Iris pigment epithelial cell (primary cell): ENCODE data around the gene CDH12.
"Not testable (repeated sequence)": the region's sequence is repeated elsewhere in the genome, so short reads cannot be mapped to it uniquely, and the experiment has no call there.

Experiments
- DNase-seq: peaks from one replicate; pipeline ENCODE4 v3.0.0-alpha.2; 2011; ENCODE audit warnings: low read depth

The CDH12 gene

DNA sequence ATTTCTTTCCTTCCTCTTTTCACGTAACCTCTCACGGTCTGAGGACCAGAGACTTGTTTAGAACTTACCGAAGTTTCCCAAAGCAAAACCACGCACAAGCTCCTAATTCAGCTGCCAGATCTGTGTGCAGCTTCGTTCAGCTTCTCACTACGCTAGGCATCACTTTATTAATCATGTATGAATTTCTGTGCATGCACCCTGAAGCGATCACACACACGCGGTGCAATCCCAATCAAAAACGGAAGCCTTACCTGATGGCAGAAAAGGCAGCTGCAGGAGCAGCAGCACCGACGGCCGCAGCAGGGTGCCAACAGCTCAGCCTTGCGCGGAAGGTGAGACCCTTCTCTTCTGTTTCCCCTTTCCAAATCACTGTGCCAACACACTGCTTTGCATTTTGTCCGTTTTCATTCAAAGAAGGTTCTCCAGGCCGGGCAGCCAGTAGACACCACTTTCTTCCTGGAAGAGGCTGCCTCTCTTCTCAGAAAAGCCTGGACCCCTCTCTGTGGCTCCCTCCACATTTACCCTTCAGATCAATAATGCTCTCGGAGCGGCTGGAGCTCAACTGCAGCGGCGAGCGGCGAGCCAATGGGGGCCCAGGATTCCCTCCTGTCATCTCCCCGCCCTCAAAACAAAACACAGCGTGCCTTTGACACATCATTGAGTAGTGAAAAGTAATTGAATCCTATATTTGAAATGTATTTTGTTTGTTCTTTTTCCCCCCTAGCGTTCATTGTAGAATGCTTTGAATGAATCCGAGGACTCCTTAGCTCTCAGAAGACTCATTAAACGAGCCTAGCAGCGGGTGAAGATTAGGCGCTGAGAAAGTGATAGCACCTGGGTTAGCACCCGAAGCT is at the start of gene CDH12:
CDH12 (minus strand) TSS at position 538 of the 854 bp plus-strand sequence.
- DNase-seq = peak; percentile 13

DNA sequence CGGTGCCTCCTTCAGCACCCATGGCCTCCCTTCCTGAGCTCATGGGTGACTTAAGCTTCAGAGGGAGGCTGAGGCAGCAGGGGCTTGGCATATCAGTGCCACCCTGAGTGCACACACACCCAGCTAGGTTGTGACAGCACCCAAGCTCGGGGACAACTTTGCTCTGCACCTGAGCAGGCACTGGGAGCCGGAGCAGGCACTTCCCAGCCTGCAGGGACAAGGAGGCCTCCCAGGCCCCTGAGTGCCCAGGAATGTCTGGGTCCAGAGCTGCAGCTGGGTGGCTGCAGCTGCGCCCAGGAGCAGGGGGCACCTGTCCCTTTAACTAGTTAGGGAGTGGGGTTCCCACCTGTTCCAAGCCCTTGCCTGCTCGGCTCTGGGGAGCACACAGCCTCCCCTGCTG is 48.7 kb upstream of the CDH12 start:
- no peak for DNase-seq

DNA sequence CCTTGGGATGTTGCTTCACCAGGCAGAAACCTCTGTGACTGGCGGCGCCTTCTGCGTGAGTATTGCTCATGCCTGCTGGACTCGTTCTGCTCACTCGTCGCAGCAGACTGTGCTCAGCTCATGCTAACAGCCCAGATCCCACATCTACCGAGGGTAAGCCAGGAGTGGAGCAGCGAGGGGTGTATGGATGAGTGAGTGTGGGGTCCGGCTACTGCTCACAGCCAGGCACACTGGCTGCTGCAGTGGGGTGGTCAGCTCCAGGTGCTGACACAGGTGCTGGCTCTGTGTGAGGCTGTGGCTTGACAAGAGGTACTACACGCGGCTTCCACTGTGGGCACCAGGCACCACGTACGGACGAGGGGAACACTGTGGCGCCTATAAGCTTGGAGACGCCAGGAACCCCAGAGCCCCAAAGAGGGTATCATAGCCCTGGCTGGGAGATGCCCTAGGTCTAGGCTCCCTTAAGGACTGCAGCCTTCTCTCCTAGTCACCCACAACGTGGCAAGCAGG is 47.7 kb upstream of the CDH12 start:
- DNase-seq = no peak

DNA sequence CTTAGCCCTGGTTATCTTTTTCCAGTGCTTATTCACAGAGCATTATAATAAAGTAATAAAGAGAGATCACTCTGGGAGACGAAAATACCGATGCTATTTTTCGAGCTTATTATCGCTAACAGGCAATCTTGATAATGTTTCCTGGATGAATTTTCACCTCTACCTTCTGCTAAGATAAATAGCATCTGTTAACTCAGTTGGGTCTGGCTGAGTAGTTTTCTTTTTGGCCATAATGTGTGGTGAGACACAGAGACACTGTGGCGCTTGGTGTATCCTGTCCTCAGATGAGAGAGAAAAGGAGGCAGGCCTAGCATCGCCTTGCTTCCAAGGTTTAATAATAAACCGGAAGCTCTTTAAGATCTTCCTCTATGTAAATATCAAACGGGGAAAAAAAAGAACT is 46.2 kb upstream of the CDH12 start:
- DNase-seq = no peak

DNA sequence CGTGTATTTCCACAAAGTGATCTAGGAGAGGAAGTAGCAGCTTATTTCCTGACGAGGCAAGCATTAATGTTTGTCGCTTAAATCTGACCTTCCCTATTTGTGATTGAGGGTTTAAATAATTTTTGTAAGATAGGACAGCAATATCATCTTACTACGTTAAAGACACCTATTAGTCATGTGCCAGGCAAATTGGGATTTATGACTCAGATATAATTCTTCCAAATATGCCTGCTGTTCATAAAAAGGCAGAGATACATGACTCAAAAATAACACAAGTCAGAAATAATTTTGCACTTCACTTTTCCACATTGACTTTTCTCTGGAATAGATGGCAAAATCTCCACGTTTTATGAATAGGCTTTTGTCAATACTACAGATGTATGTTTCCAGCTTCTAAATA is 43.0 kb upstream of the CDH12 start:
- DNase-seq = no peak

GRCh38 chr5:22892441-22892840 is 39.3 kb upstream of the CDH12 start:
- DNase-seq = peak; percentile 43

- DNase-seq = peak; percentile 32
Observed at GRCh38 chr5:22889720-22890119, 36.6 kb upstream of the CDH12 start.

DNA sequence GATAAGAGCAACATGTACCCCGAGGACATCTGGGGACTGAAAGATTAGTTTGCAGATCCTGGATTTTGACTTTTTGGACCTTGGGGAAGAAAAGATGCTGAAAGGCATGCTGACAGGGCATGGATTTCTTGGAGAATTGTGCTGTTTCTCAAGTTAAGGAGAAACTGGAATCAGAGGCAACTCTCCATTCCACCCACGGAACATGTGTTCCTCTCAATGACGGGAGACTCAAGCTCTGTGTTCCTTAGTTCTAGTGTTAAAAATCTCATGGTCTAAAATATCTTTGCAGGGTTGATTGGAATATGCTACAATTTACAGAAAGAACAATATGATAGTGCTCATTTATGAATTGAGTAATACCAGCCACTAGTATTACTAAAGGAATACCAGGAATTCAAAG is 34.4 kb upstream of the CDH12 start:
- no peak for DNase-seq

- not testable (repeated sequence) for DNase-seq
Observed at GRCh38 chr5:22858911-22859310, 5.8 kb upstream of the CDH12 start.

GRCh38 chr5:22855824-22856223 is 2.7 kb upstream of the CDH12 start:
- DNase-seq = no peak

- DNase-seq = peak; percentile 53
Observed at GRCh38 chr5:22850981-22851380, 2.2 kb downstream of the CDH12 start.

DNA sequence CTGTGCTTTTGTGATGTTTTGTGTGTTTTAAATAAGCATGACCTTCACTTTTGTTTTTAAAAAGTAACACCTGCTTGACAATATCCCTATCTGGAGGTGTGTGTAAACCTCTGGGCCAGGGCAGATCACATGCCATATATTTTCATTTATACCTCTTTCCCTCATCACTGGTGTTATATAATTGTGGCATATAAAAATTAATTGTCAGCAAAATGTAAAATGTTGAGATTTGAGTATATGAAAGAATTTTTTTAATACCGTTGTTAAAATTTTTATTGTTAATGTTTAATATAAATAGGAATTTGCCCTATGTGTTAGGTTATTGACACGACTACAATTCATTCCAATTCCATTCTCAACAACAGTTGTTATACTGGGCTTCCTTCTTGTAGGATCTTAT is 6.5 kb downstream of the CDH12 start:
- DNase-seq = no peak

DNA sequence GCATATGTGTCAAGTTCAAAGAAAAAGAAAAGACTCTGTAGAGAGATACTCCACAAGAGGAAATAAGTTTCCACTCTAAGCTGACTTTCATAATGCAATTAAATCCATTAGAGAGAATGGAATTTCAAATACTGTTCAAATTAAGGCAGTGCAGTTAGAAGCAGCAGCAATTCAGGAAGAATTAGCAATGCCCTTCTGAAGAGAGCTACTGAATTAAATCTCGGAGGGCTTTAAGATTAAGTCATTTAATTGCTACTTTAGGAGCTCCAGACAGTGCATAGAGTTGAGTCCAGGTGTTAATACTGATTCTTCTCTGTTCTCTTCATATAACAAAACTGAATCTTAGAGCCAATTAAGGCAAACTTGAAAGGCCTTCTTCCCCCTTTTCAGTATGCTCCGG is 8.5 kb downstream of the CDH12 start:
- no peak for DNase-seq

GRCh38 chr5:22844155-22844554 is 9.0 kb downstream of the CDH12 start:
- DNase-seq = no peak

DNA sequence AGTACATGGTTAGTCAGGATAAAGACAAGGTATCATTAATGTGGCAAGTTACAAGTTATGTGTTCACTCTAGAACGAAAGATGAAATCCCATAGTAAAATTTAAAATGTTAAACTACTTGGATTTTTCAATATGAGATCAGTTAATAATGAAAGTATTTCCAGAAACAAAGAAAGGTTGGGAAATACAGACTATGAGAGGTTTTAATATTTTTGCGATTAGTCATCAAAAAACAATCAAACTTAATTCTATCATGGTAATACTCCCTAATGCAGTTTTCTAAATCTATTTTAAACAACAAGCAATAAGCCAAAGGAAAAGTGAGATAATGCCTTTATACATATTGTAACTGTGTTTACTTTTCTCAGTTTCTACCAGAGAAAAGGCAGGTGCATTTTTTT is 10.6 kb downstream of the CDH12 start:
- peak; percentile 15 for DNase-seq

GRCh38 chr5:22837803-22838202 is 15.3 kb downstream of the CDH12 start:
- DNase-seq = no peak

DNA sequence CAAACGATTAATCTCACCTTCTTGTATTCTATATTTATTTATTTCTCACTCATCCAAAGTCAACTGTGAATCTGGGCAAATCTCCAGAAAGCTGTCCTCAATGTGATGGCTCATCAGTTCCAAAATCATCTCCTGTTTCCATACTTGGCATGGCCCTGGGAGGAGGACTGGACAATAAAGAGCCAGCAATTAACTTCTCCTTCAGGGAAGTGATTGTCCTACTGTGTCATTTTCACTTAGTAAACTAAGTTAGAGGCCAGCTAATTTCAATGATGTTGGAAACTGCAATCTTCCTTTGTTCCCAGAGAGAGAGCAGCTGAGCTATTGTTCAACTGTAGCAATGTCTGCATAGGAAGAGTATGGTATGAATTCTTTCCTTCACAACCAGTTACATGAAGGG is 17.5 kb downstream of the CDH12 start:
- no peak for DNase-seq

DNA sequence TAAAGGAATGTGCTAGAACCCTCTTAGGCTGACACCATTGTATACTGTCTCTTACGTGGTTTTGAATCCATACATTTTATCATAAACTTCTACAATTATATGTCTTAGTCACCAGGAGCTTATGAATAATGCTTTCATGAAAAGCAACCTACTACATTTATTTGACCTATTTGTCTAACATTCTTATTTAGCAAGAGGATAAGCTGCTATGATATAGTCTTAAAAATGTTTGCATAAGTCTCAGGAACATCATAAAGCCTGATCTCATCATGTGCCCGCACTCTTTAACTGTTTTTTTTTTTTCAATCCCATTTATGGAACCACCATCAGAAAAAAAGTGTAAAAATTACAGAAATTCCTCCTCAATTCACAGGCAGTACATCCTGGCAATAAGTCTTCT is 59.7 kb downstream of the CDH12 start:
- DNase-seq = no peak

DNA sequence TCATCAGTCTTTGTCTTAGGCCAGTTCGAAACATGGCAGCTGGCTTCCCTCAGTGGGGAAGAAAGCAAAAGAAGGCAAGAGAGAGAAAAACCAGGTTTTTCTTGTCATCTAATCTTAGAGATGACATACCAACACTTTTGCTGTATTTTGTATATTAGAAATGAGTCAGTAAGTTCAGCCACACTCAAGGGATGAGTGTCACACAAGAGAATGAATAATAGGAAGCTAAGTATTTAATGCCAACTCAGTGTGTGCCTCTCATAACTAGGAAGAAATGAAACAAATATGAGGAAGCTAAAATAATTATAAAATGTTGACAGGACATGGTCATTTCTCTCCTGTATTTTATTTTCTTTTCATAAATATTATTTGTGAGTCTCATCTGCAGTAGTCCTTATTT is 65.3 kb downstream of the CDH12 start:
- no peak for DNase-seq

- DNase-seq = no peak
Observed at GRCh38 chr5:22787398-22787797, 65.7 kb downstream of the CDH12 start.

DNA sequence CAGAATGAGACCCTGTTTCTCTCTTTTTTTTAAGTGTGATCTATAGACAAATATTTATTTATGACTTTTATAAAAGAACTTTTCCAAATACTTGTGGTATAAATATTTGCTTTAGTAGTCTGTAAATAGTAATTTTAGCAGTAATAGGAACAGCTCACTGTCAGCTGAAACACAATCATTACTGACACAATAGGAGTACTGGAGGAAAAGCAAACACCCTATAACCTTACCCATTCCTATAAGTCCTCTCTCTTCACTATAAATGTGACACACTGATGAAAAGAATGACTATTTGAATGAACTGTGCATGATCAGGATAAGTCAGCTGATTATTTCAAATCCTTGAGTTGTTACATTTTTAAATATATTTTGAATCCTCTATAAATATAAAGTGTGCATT is 72.4 kb downstream of the CDH12 start:
- DNase-seq = no peak

DNA sequence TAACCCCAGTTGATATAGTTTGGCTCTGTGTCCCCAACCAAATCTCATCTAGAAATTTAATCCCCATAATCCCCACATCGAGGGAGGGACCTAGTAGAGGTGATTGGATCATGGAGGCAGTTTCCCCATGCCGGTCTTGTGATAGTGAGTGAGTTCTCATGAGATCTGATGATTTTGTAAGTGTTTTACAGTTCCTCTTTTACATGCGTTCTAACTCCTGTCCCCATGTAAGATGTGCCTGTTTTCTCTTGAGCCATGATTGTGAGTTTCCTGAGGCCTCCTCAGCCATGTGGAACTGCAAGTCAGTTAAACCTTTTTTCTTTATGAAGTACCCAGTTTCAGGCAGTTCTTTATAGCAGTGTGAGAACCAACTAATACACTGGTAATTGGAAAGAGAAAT is 73.6 kb downstream of the CDH12 start:
- DNase-seq = no peak

GRCh38 chr5:22776285-22776684 is 76.9 kb downstream of the CDH12 start:
- DNase-seq = no peak

GRCh38 chr5:22774214-22774613 is 78.9 kb downstream of the CDH12 start:
- not testable (repeated sequence) for DNase-seq
